GM18507 (cell line): ENCODE measurements around the gene ZNF423.

ENCODE experiments used
- DNase-seq: peaks from one replicate; pipeline ENCODE4 v3.0.0; 2011; ENCODE audit warnings: low read depth; ENCODE audit not compliant: insufficient read length; ENCODE audit errors: extremely low spot score
- FAIRE-seq: peaks from 2 replicates; lab custom pipeline; 2011; peaks lifted over from hg19 to GRCh38; lab: Jason Lieb, UNC

Gene ZNF423

DNA sequence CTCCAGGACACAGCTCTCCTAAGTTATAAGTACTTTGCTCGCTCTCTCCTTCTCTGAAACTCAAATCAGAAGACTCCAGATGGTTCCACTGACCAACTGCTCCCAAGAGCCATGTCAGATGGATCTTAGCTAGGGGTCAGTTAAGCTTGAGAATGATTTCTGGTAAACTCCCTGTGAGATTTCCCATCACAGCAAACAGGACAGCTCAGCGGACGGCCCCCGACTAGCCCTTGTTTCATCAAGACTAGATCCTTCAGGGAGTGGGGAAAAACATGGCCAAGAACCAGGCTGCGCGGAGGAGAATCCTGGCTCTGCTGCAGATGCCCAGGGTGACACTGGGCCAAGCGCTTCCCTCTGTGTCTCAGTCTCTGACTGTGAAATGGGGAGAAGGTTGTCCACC lies 322.5 kb downstream of the ZNF423 start:
- DNase-seq = no peak
- FAIRE-seq = no peak

DNA sequence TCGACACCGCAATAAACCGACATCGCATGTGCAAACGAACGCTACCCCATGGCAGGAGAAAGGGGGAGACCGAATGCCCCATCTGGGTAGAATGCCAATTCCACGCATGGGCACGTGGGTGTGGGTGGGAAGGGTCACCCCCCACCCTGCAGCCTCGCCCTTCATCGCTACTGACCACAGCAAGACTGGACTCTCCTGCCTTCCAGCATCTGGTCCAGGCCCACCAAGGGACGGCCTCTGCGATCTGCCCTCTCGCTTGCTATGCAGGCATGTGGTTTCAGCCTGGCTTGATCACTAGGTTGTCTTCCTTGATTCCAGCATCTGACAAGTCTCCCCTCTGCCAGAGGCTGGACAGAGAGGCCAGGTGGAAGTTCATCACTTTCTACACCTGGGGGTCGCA lies 323.0 kb downstream of the ZNF423 start:
- FAIRE-seq = no peak
- no peak for DNase-seq

DNA sequence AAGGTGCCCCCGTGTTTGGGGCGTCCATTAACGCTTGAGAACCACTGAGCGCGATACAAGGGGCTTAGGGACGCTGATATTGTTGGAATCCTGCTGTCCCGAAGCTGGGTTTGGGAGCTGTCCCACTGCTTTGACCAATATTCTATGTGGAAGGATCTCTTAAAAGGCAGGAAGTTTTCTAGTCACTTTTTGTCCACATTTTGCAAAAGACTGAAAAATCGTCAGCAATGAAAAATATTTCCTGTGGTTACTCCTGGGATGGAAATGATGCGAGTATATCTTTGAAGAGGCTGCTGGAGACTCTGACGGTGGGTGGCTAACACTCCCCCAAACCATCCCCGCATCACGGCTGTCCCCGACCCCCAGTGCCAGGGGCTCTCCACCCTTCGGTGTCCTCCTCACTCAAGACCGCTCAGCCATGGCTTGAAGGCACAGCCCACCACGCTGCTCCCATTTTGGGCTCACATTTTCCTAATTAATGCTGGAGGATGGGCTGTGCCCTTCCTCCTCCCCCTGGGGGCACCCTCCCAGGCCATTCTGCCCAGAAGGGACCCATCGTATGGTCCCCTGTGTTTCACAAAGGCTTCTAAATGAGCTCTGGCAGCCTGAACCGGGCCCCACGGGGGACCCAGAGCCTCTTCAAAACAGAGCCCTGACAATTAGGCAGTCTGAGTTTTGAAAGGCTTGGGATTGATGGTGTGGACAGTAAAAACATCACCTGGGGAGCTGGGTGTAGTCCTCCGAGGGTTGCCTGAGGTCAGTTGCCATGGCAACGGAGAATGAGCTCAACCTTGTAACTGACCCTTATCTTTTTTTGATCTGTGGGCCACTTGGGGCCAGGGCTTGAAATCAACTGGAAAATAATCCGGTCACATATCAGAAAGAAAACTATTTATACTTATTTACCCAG lies 323.7 kb downstream of the ZNF423 start:
- FAIRE-seq (no peak), DNase-seq (no peak)

DNA sequence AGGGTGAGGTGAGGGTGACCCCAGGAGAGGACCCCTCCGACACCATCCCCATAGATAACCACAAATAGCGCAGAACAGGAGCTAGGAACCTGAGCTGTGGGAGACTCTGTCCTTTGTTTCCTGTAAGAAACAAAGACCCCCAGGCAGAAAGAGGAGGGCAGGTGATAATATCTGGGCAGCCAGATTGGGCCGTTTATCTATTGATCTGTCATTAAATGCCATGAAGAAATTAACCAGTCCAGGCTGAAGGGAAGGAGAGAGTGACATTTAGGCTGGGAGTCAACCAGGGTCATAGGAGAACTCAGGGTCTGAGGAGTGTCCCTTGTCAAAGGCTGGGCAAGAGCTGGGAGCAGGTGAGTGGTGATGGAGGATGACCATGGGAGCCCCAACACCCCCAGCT lies 324.5 kb downstream of the ZNF423 start:
- DNase-seq (no peak), FAIRE-seq (no peak)

DNA sequence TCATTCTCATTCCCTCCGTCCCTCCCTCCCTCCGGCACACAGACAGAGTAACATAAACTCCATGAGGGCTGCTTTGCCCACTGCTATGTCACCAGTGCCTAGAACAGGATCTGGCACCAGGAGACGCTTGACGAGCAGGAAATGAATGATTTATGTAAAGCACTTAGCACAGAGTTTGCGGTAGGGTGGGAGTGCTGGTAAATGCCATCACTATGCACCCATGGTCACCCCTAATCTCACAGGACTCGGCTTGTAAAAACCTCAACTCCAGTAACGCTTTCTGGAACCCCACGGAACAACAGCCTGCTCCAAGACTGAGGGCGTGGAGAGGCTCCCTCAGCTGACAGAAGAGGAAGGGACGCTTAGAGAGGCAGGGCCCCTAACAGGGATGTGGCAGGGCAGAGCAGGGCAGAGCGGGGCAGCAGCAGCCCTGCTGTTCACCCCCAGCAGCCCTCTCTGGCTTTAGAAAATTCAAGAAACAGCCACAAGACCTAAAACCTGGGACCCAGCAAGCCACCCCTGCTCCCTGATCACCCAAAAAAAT lies 325.4 kb downstream of the ZNF423 start:
- no peak for FAIRE-seq
- no peak for DNase-seq

DNA sequence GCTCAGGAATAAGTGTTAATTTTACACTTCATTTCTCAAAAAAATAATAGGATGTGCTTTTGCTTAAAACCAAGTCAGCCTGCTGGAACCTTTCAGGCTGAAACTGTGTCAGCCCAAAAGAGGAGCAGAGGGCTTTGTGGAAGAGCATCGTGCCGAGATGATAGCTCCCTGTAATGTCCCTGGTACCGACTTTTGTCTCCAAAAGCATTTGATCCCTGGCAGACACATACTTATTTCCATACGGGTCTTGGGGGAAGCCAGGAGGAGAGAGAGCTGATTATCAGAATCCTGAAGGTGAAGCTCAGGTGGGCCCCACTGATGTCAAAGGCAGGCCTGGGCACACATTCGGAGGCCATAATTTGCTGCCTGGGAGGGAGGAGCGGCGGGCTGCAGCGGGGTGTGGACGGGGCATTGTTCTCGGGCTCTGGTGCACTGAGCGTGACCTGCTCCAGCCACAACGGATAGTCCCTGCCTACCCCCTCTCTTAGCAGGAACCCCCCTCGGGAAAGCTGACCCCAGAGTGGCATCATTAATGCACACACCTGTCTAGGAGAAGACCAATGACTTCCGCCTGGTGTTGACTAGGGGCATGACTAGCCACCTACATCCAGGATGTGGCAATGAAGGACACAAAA lies 326.4 kb downstream of the ZNF423 start:
- FAIRE-seq (no peak), DNase-seq (no peak)

DNA sequence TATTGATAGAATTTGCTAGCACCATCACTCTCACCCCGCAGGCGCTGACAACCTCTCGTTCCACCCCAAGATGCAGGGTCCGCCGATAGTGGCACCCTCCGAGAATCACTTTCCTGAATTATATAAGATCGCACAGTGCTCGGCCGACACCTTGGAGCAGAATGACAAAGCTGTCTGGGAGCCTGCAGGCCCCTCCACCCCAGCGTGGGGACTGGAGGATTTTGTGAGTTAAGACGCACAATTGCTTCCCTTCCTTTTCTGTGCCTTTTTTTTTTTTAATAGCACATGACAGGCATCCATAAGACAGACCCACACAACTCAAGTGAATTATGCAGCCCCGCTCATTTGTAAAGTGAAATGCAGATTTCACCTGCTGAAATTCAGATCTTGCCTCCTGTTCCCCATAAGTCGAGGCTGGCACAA lies 327.0 kb downstream of the ZNF423 start:
- no peak for FAIRE-seq
- no peak for DNase-seq

DNA sequence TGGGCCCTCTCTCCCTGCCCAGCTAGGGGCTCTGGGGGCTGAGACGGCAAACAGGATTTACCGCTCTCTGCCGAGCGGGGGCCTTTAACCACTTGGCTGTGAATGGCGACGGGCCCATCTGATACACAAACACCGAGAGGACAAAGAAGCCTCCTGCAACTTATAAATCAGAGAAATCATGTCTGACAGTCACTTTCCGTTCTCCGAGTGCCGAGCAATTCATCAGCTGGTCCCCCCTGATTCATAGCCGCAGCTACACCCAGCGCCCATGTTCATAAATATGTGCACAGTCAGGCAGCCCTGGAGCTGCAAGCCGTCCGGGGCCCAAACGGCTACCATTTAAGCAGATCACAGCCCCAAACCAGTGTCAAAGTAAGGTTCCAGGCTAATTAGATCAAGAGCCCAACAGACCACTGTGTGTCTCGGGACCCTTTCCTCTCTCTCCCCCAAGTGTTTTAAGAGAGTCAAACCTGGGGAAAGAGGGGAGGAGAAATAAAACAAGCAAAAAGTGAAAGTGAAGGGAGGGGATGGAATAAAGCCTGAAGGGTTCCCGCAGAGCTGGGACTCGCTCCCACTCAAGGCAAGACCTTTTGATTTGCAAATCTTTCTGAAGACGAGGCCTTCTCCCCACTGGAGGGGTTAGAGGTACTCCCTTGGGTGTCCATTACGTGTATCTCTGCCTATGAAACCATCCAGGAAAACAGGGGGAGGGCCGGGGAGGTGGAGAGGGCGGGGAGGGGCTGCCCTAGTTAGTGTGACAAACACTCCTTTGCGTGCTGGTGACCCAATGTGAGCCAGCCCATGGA lies 327.6 kb downstream of the ZNF423 start:
- no peak for FAIRE-seq
- no peak for DNase-seq

DNA sequence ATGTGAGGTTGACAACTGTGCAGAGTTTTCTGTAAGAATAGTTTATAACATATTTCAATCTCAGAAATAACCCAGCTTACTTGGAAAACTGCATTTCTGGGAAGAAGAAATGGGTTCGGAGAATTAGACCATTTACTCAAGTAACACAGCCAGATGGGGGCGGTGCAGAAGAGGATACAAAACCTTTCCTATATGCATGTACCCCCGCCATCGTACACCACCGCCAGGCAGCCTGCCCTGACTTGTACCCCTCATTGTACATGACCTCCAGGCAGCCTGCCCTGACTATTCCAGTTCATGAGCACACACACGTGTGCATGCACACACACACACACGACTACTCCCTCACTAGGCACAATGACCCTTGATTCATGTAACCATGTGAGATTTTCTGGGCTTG lies 328.3 kb downstream of the ZNF423 start:
- no peak for DNase-seq
- FAIRE-seq = no peak

DNA sequence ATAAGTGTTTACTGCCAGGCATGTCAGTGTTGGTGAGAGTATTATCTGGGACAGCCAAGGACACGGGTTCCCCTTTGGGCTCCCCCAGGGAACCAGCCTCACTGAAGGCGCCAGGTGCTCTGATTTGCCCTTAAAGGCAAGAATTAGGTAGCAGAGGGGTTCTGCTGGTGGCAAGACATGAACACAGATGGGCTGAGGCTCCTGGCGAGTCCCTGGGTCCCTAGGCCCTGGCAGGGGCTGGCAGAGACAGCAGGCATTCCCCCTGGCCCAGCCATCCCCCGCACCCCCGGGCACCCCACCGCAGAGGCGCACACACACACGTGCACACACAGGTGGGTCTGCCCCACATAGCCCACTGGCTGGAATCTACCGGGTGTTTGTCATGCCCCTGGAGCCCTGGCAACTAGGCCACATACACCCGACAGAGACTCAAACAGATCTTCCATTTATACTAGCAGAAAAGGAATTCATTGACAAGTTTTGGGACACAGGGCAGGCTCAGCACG lies 329.0 kb downstream of the ZNF423 start:
- no peak for FAIRE-seq
- DNase-seq = no peak

DNA sequence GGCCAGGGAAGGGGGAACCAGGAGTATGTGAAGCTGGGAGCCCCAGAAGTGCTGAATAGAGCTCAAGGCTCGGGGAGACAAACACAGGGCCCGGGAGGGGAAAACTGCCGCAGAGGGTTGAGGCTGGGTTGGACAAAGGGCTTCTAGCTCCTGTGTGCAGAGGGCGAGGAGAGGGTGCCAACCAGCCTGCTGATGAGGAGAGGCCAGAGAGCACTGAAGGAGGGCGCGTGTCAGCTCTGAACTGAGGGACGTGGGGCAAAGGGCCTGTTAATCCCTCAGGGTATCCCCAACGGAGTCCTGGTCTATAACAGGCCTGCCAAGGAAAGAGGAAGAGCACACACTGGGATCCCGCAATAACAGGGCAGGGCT lies 331.0 kb downstream of the ZNF423 start:
- DNase-seq = no peak
- no peak for FAIRE-seq

DNA sequence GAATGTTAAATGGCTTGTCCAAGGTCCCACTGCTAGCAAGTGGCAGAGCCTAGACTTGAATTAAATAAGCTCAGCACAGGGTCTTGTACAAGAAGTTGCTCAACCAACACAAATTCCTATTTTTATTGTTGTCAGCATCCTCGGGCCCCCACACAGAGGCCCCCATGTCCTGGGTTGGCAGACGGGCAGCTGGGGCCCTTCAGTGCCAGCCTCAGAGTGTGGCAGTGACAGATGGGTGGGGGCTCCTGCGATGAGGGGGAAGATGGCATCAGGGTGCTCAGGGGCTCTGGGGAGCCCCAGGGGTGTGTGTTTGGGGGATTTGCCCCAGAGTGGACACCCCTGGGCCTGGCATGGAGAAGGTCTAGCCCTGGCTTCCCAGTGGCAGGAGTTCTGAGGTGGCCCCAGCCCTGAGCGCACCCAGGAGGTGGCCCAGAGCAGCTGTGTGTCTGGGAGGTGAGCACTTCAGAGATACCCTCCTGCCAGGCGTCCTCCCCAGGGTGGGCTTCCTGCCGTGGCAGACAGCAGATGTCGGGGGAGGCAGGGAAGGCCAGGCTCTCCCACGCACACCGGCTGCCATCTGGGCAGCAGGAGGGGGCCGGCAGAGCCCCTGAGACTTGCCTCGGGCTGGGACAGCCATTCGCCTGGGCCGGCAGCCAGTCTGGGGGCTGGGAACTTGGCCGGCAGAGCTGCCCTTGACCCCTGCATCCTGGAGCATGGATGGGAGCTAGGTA lies 331.5 kb downstream of the ZNF423 start:
- no peak for FAIRE-seq
- DNase-seq = no peak

DNA sequence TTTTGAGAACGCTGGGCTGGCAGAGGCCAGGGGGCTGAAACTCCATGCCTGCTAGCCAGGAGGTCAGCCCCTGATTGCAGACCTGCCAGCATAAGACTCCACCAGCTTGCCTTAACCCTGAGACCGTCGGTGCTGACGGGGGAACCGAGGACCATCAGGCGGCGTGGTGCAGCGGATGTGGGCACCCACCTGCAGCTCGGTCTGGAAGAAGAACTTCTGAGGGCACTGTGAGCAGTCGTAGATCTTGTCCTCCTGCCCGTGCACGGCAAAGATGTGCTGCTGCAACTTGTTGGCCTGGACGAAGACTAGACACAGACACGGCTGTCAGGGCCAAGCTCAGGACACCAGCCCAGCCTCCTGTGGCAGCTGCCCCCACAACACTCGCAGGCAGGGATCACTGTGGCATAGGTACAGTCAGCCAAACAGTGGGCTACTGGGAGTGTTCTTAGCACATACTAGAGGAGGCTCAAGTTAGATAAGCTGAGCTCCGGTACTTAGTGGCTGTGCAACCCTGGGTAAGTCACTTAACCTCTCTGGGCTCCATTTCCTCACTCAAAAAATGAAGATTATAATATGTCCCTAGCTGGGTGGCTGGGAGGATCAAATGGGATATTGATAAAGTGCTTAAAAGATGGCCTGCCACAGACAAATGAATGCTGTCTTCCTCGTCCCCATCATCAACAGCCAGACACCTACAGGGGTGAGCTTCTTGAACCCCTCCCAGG lies 332.3 kb downstream of the ZNF423 start:
- no peak for FAIRE-seq
- no peak for DNase-seq

DNA sequence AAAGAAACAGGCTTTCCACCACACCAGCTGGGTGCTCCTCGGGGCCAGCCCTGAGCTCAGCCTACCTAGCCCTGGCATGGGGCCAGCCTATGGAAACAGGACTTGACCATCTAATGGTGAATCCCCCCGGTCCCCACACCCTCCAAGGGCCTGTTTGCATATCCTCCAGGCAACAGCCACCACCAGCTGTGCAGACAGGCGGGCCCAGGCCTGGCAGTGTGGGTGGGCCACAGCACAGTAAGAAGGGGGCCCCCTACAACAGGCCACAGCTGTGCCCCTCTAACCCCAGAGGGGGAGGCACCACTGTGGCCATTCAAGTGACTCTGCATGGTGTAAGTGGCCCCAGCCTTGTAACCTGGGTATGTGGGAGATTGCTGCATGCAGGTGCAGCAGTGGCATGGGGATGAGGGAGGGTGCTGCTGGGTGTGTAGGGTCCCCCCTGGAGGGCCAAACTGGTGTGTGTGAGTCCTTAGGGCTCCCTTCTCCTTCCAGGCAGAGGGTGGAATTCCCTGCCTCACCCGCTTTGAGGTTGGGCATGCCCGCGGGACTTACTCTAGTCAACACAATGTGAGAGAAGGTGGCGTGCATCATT lies 334.1 kb downstream of the ZNF423 start:
- DNase-seq = no peak
- FAIRE-seq = no peak

DNA sequence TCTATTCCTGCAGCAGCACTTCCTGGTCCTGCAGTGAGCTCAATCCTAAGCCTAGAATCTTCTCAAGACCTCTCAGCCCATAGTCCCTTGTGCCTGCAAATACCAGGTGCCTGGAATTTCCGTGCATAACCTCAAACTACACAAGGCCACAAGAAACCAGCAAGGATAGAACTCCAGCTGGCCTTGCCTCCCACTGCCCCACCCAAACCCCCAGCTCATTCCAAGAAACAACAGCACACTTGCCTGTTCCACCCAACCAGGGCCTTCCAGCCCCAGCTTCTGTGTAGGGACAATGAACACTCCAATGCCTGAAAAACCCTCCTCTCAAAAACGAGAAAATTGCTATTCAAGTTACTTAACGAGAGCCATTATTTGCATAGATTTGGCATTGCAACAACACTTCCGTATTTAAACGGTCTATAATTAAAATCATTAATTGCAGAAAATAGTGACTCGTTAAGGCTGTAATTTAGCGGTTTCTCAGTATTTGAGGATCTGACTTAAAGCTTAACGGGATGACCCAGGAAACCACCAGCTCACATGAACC lies 335.3 kb downstream of the ZNF423 start:
- FAIRE-seq = no peak

DNA sequence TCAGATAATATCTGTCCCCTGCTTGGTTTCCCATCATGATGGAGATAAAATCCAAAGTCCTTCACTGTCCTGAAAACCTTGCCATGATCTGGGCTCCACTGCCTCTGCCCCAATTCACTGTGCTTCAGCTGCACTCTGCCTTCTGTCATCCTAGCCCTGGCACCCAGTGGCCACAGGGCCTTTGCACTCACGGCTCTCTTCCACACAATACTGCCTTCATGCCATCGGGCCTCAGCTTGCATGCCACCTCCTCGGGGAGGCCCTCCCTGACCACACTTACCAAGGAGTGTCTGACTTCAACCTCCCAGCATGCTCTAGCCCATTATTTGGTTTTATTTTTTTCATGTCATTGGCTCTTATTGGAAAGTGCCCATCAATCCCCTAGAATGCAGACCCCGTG lies 336.2 kb downstream of the ZNF423 start:
- FAIRE-seq = no peak

More for the DNA sequence above, 335.3 kb downstream of the ZNF423 start:
- no peak for DNase-seq

DNA sequence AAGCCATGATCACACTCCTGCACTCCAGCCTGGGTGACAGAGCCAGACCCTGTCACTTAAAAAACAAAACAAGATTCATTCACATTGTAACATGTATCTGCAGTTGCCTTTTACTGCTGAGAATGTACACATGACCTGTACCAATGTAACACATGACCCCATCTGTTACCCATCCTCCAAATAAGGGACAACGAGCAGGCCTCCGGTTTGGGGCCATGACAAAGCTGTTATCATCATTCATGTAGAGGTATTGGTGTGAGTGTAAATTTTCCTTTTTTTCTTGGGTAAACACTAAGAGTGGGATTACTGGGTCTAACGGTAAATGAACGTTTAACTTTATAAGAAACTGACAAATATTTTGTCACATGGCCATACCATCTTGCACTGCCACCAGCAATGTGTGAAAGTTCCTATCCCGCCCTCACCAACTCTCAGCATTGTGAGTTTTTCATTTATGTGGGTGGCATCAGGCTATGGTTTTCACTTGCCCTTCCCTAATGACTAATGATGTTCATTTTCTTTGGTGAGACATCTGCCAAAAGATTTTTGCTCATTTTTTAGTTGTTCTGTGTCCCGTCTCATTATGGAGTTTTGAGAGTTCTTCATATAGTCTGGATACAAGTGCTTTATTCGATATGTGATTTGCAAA lies 336.8 kb downstream of the ZNF423 start:
- FAIRE-seq (no peak), DNase-seq (no peak)

More for the DNA sequence above, 336.2 kb downstream of the ZNF423 start:
- no peak for DNase-seq
